Activated T-cell treated with anti-CD3 and anti-CD28 coated beads for 48 hours (primary cell): Measurements from ENCODE around the gene CADM4.
"Not testable (repeated sequence)": the region's sequence is repeated elsewhere in the genome, so short reads cannot be mapped to it uniquely, and the experiment has no call there.

Source experiments
- DNase-seq: peaks from one replicate; pipeline ENCODE4 v3.0.0-alpha.2; 2020; ENCODE audit warnings: low read depth

Gene CADM4

DNA sequence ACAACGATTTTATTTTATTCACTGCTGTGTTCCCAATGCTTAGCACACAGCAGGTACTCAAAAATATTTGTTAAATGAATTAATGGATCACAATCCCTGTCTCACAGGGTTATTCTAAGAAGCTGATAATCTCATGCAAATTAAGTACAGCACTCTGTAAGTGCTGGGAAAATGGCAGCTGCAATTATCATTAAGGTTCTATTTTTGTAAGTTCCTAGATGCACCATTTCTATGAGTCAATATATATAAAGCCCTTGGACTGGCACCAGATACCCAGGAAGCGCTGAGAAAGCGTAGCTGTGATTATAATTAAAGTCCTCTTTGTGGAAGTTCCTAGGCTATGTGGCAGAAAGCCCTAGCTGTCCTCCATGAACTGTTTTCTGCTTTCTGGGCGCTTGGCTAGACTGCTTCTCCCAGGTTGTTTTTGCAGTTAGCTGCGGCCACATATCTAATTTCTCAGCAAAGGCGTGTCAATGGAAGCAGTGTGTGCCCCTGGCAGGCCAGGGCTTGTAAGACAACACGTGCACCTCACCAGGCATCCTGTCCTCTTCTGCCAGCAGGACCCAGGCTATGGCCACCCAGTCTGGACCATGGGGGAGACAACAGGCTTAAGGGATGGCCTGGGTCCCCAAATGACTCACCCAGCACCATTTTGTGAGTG is 33.0 kb downstream of the CADM4 start:
- DNase-seq: no peak

GRCh38 chr19:43605875-43606568 is 33.6 kb downstream of the CADM4 start:
- DNase-seq: no peak

- DNase-seq: not testable (repeated sequence)
Measured at GRCh38 chr19:43600326-43600725, 39.3 kb downstream of the CADM4 start.

GRCh38 chr19:43599635-43600295 is 39.9 kb downstream of the CADM4 start:
- no peak for DNase-seq

DNA sequence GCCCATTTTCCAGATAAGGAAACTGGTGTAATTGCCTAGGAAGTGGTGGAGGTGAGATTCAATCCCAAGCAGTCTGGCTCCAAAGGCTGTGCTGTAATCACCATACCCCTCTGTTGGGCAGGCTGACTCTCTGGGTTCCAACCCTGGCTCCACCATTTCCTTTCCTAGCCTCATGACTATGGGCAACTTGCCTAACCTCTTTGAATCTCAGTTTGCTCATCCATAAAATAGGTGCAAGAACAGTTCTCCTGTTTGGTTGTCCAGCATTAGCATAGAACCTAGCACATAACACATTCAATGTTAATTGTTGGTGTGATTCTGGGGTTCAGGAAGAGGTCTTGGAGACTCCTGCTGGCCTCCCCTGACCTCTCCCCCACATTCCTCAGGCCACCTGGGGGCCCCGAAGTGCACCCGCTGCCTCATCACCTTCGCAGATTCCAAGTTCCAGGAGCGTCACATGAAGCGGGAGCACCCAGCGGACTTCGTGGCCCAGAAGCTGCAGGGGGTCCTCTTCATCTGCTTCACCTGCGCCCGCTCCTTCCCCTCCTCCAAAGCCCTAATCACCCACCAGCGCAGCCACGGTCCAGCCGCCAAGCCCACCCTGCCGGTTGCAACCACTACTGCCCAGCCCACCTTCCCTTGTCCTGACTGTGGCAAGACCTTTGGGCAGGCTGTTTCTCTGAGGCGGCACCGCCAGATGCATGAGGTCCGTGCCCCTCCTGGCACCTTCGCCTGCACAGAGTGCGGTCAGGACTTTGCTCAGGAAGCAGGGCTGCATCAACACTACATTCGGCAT is 41.0 kb downstream of the CADM4 start:
- DNase-seq: no peak

- DNase-seq: no peak
Measured at GRCh38 chr19:43597876-43598275, 41.8 kb downstream of the CADM4 start.

GRCh38 chr19:43596842-43597461 is 42.7 kb downstream of the CADM4 start:
- no peak for DNase-seq

GRCh38 chr19:43595999-43596841 is 43.4 kb downstream of the CADM4 start, which contains the start of the genes IRGQ and ZNF576:
TSS of gene IRGQ (minus strand) at chr19:43596134. CDS start at chr19:43595338, 796 bp downstream.
TSS of gene ZNF576 (plus strand) at chr19:43596595. CDS start at chr19:43597109, 514 bp downstream.
- peak; percentile 99 for DNase-seq

- DNase-seq: no peak
Measured at GRCh38 chr19:43595605-43595998, 44.0 kb downstream of the CADM4 start.

DNA sequence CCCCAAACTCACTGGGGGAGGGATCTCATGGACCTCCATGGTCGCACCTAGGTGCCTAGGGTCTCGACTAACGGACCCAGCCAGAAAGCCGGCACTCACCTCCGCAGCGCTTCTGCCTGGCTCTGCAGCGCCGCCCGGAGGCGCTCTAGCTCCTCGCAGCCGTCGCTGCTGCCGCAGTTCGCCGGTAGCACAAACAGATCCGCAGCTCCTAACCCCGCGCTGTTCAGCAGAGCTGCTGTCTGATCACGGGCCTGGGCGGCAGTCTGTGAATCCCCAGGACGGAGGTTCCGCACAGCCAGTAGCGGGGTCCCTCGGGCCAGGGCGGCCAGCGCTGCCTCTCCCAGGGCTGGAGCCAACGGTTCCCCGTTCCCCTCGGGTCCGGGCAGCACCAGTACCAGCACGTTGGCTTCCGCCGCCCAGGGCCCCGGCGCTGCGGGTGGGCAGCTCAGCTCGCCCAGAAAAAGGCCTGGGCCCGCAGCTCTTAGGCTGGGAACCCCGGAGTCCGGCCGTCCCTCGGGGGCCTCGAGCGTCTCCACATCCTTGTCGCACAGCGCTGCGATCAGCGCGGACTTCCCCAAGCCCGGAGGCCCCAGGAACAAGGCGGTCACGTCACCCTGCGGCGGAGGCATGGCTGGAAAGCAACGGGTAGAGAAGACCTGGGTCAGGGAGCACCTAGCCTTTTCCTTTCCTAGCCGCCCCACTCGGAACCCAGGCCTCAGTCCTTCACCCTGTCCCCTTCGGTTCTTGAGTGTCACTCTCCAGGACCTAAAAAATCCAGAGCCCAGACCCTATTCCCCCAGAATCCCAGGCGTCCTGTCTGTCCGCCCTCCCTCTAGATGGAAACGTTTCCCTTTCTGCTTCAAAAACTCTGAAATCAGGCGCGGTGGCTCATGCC is 44.7 kb downstream of the CADM4 start:
- DNase-seq: peak; percentile 73

- no peak for DNase-seq
Measured at GRCh38 chr19:43594081-43594697, 45.5 kb downstream of the CADM4 start.

DNA sequence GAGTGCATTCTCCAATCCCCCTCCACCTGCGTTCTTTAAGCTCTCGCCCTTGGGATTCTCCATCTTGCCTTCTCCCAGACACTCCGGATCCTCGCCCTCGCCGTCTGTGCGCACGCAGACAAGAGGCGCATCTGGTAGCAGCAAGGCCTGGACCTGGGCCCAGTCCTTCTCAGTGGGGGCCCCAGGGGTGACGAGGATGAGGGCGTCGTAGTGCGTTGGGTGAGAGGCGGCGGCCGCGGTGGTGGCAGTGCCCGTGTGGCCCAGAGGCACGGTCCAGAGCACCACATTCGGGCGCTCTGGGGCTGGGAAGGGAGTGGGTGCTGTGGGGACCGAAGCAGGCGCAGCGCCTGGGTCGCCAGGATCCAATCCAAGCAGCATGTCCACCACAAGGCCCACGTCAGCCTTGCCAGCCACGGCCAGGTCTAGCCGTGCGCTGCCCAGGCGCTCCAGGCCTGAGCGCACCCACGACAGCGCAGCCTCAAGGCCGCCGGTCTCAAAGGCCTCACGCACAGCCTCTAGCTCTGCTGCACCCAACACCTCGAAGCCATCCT is 46.8 kb downstream of the CADM4 start:
- no peak for DNase-seq

DNA sequence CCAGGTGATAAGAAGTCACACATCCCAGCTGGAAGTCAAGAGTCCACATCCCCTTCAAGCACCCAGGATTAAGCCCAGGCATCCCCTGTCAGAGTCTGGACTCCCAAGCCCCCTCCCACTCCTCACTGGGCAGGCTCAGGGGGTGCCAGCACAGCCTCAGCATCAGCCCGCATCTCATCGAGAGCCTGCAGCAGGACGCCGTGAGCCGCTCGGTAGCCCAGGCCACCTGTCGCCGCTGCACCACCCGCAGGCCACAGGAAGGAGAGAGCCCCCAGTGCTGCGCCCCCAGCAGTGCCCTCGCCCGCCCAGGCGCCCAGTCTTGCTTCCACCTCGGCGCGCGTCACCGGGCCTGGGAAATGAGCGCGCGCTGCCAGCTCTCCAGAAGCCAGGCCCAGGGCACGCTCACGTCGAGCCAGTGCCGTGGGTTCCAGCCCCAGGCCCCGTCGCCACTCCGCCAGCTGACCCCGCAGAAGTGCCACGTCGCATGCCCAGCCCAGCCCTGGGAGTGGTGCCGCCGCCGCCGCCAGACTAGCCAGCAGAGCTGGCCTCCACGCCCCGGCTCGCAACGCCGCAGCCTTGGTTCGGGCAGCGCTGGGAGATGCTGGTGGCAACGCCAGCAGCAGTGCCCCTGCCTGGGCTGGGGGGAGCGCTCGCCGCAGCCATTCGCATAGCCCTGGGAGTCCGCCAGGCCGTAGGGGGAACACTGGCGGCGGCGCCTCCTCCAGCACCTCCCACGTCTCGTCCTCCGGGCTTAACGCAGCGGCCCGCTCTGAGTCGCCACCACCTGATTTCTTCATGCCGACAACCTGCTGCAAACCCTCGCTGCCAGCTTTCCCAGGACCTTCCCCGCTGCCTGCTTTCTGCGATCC is 47.5 kb downstream of the CADM4 start:
- DNase-seq: no peak

- no peak for DNase-seq
Measured at GRCh38 chr19:43589678-43590077, 50.0 kb downstream of the CADM4 start.

- DNase-seq: no peak
Measured at GRCh38 chr19:43589277-43589676, 50.4 kb downstream of the CADM4 start.

DNA sequence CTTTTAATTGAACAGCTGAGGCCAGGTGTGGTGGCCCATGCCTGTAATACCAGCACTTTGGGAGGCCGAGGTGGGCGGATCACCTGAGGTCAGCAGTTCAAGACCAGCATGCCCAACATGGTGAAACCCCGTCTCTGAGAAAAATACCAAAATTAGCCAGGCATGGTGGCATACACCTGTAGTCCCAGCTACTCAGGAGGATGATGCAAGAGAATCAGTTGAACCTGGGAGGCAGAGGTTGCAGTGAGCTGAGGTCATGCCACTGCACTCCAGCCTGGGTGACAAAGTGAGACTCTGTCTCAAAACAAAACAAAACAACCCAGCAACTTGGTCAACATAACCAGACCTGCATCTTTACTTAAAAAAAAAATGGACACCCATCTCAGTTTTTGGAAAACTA is 52.6 kb downstream of the CADM4 start:
- not testable (repeated sequence) for DNase-seq

DNA sequence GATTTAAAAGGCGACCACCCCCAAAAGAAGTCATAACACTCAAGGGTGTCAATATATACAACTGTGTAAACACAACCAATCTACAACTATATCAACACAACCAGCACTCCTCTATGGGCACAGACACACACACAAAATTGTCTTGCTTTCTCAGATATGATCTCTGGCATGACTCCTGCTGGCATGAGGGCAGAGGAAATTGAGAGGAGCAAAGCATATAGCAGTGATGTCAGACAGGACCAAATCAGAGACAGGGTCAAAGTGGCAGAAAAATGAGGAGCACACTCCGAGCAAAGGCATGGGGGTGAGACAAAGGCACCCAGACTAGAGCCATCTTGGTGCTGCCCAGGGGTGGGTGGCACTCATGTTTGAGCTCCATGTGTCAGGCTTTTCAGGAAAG is 53.3 kb downstream of the CADM4 start:
- DNase-seq: no peak

- DNase-seq: no peak
Measured at GRCh38 chr19:43584484-43584883, 55.2 kb downstream of the CADM4 start.
